ENCODE measurements around the gene SLC25A10.
A peak's percentile ranks its signal among the peaks of the same experiment; 100 is the strongest.
"Not testable (repeated sequence)": the region's sequence is repeated elsewhere in the genome, so short reads cannot be mapped to it uniquely, and the experiment has no call there.

SLC25A10 gene

DNA sequence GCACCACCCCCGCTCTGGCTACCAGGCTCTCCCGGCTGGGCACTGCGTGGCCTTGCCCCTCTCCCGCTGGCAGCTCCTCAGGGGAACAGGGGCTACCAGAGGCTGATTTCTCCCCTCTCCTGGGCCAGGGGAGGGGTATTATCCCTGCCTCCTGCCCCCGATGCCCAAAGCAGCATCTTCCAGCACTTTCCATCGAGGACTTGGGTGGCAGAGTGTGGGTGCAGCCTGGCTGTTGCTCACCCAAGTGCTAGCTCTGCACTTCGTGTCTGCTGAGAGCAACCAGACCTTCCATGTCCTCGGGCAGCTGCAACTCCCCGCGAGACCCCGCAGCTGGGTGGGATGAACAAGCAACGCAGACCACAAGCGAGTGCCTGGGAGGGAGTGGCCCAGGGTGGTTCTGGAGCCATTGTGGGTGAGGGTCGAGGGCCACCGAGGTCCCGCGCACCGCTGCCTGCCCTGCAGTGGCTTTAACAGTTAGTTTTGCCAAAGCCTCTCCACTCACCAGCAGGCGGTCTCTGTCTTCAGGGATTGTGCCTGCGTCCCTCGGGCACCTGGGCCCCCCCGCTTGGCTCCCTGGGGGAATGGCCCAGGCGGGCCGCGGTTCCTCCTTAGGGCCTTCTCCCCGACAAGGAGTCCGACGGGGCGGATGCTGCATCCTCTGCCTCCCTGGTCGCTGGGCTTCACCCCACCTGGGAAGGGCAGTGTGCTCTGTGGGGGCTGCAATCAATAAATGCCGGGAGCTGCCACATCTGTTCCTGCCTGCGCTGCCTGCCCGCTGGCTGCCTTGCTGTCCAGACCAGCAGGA lies 8.4 kb downstream of the SLC25A10 start:
- no peak for DNase-seq (ENCODE audit: low read depth, low spot score)

DNA sequence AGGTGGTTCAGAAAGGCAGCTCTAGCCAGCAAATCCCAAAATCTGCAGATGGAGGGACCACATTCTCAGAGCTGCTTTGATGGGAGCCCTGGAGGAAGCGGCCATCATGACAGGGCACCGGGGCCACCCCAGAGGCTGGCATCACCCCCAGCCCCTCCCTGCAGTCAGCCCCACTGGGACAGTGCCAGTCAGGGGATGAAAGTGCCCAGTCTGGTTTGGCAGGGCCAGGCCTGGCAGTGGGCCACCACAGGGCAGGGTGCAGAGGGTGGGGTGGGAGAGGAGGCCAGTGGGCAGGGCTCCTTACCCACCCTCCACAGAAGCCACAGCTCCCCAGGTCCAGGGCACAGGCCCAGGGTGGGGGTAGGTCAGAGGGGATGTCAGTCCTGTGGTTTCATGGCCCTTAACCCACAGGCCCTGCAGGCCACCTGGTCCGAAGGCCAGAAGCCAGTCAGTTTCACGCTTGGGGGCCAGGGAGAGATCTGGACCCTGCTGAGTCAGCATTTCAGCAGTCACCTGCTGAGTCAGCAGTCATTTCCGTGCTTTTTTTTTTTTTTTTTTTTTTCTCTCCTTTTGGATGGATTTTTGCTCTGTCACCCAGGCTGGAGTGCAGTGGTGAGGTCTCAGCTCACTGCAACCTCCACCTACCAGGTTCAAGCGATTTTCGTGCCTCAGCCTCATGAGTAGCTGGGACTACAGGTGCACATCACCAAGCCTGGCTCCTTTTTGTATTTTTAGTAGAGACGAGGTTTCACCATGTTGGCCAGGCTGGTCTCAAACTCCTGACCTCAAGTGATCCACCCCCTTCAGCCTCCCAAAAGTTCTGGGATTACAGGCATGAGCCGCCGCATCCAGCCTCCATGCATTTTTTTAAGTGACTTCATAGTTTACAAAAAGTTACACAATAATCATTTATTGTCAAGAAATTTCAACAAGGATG lies 10.4 kb downstream of the SLC25A10 start:
- no peak for DNase-seq (ENCODE audit: low read depth, low spot score)

- DNase-seq (ENCODE audit: low read depth, low spot score): no peak
Measured at GRCh38 chr17:81723651-81724209, 11.6 kb downstream of the SLC25A10 start.

DNA sequence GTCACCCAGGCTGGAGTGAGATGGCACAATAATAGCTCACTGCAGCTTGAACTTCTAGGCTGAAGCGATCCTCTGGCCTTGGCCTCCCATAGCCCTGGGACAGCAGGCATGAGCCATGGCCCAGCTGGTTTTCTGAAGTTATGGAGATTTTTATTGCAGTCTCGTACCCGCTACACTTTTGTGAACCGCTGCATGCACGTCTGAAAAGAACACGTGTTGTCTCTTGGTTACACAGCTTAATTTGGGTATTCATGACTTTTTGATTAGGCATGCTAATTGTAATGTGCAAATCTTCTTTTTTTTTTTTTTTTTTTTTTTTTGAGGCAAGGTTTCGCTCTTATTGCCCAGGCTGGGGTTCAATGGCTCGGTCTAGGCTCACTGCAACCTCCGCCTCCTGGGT lies 13.4 kb downstream of the SLC25A10 start:
- no peak for DNase-seq (ENCODE audit: low read depth, low spot score)

- DNase-seq (ENCODE audit: low read depth, low spot score): no peak
Measured at GRCh38 chr17:81726004-81726403, 13.9 kb downstream of the SLC25A10 start.

GRCh38 chr17:81727324-81728031 lies 15.4 kb downstream of the SLC25A10 start:
- DNase-seq (ENCODE audit: low read depth, low spot score): no peak

DNA sequence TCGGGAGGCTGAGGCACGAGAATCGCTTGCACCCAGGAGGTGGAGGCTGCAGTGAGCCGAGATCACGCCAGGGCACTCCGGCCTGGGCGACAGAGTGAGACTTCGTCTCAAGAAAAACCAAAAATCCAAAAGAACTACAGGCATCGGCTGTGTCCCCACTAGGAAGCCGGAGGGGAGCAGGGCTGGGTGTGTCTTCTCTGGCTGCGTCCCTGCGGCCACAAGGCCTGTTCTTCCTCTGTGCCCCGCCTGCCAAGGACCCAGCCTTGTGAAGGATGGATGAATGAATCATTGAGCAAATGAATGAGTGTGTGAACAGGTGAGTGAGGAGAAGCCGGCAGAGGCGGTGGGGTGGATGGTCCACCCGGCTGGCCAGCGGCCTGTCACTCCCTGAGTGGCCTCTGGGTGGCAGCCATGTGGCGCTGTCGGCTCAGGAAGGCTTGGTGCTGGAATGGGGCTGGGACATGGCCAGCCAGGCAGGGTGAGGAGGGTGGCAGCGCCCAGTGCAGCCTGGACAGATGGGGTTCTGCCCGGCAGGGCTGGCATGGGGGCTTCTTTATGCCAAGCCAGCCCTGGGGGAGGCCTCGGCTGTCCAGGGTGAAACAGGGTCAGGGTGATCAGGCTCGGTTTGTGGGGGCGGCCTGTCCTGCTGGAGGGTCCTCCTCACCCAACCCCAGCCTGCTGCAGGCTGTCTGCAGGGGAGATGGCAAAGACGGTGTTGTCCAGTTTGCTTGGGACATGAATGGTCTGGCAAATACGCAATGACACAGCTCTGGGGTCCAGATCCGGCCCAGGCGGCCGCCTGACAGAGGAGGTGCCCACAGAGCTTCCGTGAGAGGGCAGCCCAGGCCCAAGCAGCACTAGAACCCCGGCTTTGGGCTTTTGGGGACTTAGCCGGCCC lies 21.7 kb downstream of the SLC25A10 start:
- peak; percentile 19 for DNase-seq (ENCODE audit: low read depth, low spot score)

DNA sequence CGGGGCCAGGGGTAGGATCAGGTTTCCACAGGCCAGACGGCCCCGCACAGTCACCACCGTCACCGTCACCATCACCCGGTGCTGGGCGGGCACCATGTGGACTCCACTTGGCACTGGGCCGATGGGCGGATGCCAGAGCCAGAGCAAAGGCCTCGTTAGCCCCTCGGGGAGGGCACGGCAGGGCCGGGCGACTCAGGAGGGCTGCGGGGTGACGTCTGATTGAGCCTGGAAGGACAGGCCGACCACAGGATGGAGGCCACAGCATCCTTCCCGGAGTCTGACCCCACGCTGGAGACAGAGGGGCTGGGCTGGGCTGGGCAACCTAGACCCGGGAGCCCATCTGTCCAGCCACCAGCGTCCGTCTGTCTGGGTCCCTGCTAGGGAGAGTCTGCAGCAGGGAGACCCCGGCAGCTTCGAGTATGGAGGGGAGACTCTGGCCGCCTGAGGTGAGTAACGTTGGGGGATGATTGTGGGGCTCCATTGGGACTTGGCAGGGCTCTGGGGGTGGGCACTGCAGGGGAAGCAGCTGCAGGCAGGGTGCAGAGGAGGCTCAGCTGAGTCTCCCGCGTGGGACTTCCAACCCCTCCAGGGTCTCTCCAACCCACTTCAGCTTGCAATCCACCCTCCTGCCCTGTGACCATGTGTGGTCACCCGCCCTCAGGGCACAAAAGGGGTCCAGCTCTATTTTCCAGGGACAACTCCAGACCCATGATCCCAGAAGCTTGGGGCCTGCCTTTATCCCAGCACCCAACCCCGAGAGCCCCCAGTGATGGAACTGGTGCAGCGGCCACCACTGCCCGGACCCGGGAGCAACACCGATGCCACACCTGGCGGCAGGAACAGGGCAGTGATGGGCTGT lies 22.6 kb downstream of the SLC25A10 start:
- no peak for DNase-seq (ENCODE audit: low read depth, low spot score)

DNA sequence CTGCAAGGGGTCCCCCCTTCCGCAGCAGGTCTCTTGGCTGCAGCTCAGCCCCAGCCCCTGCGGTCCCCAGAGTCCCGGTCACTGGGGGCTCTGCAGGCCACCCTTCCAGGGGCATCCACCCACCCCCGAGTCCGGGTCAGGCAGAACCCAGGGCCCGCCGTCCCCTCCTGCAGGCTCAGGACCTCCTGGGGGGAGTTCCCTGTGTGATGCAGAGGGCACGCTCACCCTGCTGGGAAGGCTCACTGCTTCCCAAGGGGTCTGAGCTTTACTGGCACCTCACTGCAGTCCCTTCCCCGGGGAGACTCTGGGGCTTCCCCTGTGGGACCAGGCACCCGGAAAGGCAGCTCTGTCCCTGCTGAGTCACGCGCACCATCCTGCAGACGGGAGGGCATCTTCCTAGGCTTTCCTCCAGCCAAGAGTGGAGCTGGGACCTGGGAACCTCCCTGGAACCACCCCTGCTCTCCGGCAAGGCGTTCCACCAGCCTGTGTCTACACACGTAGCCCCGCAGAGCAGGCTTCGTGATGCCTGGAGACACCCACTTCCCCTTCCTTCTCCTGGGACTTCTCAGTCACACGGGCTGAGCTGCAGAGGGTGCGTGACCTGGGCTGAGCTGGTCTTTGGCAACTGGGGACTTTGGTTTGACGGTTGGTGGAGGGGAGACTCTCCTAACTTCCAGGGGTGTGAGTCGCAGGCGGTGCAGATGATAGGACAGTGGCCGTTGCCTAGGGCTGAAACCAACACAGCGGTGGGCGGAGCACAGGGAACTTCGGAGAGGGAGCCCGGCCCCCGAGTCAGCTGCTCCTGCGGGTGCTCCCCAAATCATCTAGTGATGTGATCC lies 23.4 kb downstream of the SLC25A10 start:
- DNase-seq (ENCODE audit: low read depth, low spot score): no peak

DNA sequence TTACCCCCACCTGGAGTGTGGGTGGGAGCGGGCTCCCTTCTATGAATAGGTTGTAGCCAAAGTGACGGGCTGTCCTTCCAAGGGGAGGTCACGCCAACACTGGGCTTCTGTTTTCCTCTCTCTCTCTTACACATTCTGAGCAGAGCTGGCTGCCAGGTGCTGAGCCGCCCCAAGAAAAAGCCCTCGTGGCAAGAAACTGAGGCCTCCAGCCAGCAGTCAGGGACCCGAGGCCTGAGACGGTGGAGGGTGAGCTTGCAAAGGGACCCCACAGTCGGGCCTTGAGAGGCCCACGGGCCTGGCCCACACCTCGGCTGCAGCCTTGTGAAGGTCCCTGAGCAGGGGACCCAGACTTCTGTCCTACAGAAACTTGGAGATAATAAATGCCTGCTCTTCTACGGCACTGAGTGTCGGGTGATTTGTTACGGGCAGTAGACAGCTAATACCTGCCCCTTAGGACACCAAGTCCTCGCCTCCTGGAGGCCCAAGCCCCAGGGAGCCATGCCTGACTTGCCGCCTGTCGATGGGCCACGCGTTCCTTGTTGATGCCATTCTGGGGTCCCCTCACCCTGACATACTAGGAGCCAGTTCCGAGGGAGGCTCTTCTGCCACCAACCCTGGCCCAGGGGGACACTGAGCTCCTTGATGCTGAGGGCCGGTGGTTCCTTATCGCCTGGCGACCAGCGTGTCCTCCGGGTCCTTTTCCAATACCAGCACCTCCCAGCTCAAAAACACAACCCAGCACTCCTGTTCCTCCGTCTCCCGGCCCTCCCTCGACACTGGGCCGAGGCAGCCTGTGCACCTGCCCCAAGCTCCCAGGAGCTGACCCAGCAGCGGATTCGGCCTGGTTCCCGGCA lies 26.1 kb downstream of the SLC25A10 start:
- DNase-seq (ENCODE audit: low read depth, low spot score): no peak

GRCh38 chr17:81738801-81739393 lies 26.8 kb downstream of the SLC25A10 start:
- DNase-seq (ENCODE audit: low read depth, low spot score): no peak

GRCh38 chr17:81739593-81739992 lies 27.5 kb downstream of the SLC25A10 start:
- DNase-seq (ENCODE audit: low read depth, low spot score): not testable (repeated sequence)

DNA sequence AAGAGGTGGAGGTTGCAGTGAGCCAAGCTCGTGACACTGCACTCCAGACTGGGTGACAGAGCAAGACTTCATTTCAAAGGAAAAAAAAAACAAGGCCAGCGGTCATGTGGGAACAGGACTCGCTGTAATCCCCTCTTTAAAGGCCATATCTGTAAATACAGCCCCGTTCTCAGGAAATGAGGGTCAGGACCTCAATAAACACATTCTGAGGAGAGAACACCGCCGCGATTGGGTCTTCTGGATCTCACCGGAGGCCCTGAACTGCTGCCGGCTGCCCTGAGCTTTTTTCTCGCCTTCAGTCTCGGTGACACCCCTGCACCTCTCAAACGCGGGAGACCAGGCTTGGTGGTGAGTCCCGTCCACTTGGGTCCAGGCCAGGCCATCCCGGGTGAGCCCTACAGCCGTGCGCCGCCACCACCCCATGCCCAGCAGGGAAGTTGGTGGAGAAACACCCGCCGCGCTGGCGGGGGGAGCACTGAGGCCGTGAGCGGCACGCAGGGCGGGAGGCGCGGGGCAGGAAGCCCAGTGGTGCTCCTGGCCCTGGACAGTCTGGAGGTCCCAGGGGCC lies 28.4 kb downstream of the SLC25A10 start:
- no peak for DNase-seq (ENCODE audit: low read depth, low spot score)

DNA sequence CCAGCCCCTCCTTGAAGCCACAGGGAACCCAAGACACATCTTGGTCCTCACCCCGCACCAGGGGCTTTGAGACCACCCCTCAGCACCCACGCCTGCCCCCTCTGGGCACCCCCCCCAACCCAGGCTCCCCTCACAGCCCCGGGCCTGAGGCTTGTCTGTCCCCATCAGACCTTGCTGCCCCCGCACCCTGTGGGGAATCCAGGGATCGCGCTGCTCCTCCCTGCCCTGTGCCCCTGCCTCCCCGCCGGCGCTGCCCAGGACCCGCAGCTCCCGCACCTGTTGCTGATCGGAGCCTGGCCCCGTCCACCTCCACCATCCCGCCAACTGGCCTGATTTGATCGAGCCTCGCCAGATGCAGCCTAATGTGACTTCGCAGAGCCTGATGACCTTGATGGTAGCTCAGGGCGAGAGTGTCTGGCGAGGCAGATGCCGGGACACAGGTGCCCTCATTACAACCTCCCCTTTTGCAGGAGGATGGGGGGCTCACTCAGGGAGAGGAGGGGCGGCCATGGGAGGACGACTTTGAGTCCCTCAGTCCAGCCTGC lies 29.0 kb downstream of the SLC25A10 start:
- DNase-seq (ENCODE audit: low read depth, low spot score): no peak

- DNase-seq (ENCODE audit: low read depth, low spot score): no peak
Measured at GRCh38 chr17:81741594-81742452, 29.7 kb downstream of the SLC25A10 start.
